ENCODE results near the gene RORC.
"Not testable (repeated sequence)": the region's sequence is repeated elsewhere in the genome, so short reads cannot be mapped to it uniquely, and the experiment has no call there.

DNA sequence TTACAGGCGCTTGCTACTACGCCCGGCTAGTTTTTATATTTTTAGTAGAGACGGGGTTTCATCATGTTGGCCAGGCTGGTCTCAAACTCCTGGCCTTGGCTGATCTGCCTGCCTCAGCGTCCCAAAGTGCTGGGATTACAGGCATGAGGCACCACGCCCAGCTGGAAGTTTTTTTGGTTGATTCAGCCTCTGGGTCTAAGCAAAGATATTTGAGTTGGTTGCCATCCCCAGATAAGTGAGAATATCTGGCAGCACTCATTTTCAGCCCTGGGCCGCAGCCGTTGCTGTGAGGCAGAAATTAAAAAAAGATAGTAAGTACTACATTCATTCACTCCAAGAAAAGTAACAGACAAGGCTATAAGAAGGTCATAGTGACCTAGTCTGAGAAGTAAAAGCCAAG, 23.9 kb upstream of the RORC start:
- TF ChIP-seq, protein P1, sequence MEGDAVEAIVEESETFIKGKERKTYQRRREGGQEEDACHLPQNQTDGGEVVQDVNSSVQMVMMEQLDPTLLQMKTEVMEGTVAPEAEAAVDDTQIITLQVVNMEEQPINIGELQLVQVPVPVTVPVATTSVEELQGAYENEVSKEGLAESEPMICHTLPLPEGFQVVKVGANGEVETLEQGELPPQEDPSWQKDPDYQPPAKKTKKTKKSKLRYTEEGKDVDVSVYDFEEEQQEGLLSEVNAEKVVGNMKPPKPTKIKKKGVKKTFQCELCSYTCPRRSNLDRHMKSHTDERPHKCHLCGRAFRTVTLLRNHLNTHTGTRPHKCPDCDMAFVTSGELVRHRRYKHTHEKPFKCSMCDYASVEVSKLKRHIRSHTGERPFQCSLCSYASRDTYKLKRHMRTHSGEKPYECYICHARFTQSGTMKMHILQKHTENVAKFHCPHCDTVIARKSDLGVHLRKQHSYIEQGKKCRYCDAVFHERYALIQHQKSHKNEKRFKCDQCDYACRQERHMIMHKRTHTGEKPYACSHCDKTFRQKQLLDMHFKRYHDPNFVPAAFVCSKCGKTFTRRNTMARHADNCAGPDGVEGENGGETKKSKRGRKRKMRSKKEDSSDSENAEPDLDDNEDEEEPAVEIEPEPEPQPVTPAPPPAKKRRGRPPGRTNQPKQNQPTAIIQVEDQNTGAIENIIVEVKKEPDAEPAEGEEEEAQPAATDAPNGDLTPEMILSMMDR (IDR thresholded peaks at IDR 0.05), result not testable (repeated sequence)
- TF ChIP-seq POLR2AphosphoS5 (IDR thresholded peaks at IDR 0.05; ENCODE audit: low read depth, low read length); EP300 (IDR thresholded peaks at IDR 0.05; ENCODE audit: borderline replicate concordance in 1 of 2, low read depth in 1 of 2, low read length in 1 of 2); EZH2phosphoT487 (IDR thresholded peaks at IDR 0.05; ENCODE audit: borderline replicate concordance, low read depth); FOXM1 (IDR thresholded peaks at IDR 0.05; ENCODE audit: low read depth); RAD21 (IDR thresholded peaks at IDR 0.05; ENCODE audit: low read length): not testable (repeated sequence)
- TF ChIP-seq, protein P2, sequence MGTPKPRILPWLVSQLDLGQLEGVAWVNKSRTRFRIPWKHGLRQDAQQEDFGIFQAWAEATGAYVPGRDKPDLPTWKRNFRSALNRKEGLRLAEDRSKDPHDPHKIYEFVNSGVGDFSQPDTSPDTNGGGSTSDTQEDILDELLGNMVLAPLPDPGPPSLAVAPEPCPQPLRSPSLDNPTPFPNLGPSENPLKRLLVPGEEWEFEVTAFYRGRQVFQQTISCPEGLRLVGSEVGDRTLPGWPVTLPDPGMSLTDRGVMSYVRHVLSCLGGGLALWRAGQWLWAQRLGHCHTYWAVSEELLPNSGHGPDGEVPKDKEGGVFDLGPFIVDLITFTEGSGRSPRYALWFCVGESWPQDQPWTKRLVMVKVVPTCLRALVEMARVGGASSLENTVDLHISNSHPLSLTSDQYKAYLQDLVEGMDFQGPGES (IDR thresholded peaks at IDR 0.05; ENCODE audit: low read depth, low read length), result not testable (repeated sequence)

All from SK-N-SH (cell line).